Liver (tissue), 9 donors: ENCODE data around the gene ERI2. TPM values are rescaled to one million over a fixed set of nuclear protein-coding genes. Genes with fewer than 3 reads are reported as not detected.

Experiments
- DNase-seq: peaks from one replicate; pipeline ENCODE4 v3.0.0-alpha.2; 2017; ENCODE audit warnings: low spot score
- H3K27ac ChIP-seq, 2 donors: one replicate each; pipeline ENCODE4 v1.7.0; 2013; ENCODE audit warnings: inconsistent platforms in 2 of 2, low read length in 2 of 2, control low read depth in 1 of 2, low read depth in 1 of 2, mild to moderate bottlenecking in 1 of 2
- H3K27me3 ChIP-seq, 4 donors: one replicate each; pipeline versions ENCODE4 v1.6.1 to v1.7.0; 2013; ENCODE audit warnings: low read length in 3 of 4, inconsistent platforms in 1 of 4, mild to moderate bottlenecking in 1 of 4, moderate library complexity in 1 of 4; ENCODE audit not compliant: control insufficient read depth in 4 of 4, insufficient read depth in 4 of 4
- H3K36me3 ChIP-seq, 4 donors: one replicate each; pipeline versions ENCODE4 v1.6.1 to v1.7.0; 2013; ENCODE audit warnings: low read length in 3 of 4, mild to moderate bottlenecking in 3 of 4, low read depth in 1 of 4, moderate library complexity in 1 of 4; ENCODE audit not compliant: control insufficient read depth in 4 of 4, insufficient read depth in 3 of 4
- H3K4me1 ChIP-seq, 4 donors: one replicate each; pipeline versions ENCODE4 v1.6.1 to v1.7.0; 2013; ENCODE audit warnings: low read length in 3 of 4, mild to moderate bottlenecking in 3 of 4, moderate library complexity in 1 of 4; ENCODE audit not compliant: control insufficient read depth in 4 of 4, insufficient read depth in 4 of 4
- H3K4me3 ChIP-seq, 3 donors: one replicate each; pipeline versions ENCODE4 v1.6.1 to v1.7.0; 2013; ENCODE audit warnings: low read length in 3 of 3, control low read depth in 1 of 3, low read depth in 1 of 3, mild to moderate bottlenecking in 1 of 3
- H3K9ac ChIP-seq, 2 donors: one replicate each; pipeline ENCODE4 v1.7.0; 2013; ENCODE audit warnings: low read length in 2 of 2, mild to moderate bottlenecking in 2 of 2, moderate library complexity in 2 of 2, control low read depth in 1 of 2, low read depth in 1 of 2
- H3K9me3 ChIP-seq, 4 donors: one replicate each; pipeline versions ENCODE4 v1.6.1 to v1.7.0; 2013; ENCODE audit warnings: low read length in 3 of 4; ENCODE audit not compliant: control insufficient read depth in 4 of 4
- ATF3 ChIP-seq: IDR thresholded peaks from 2 replicates; pipeline ENCODE4 v1.6.1; 2016; ENCODE audit warnings: antibody characterized with exemption
- CTCF ChIP-seq: fragments of 150-350 bp; IDR thresholded peaks from 2 replicates; pipeline ENCODE4 v1.5.1; 2017; ENCODE audit warnings: improper control_type of control experiment, low read depth, low read length; ENCODE audit not compliant: missing input control
- EGR1 ChIP-seq, 2 donors: IDR thresholded peaks; 2 replicates each; pipeline ENCODE4 v1.6.1; 2016 to 2018; ENCODE audit warnings: antibody characterized with exemption in 2 of 2, low read depth in 2 of 2
- FOXA1 ChIP-seq: IDR thresholded peaks from 2 replicates; pipeline ENCODE4 v1.6.1; 2016; ENCODE audit warnings: antibody characterized with exemption
- FOXA2 ChIP-seq: IDR thresholded peaks from 2 replicates; pipeline ENCODE4 v1.6.1; 2016; ENCODE audit warnings: antibody characterized with exemption
- GABPA ChIP-seq, 2 donors: IDR thresholded peaks in 1 of 2; conservative IDR thresholded peaks in 1 of 2; 2 replicates each; pipeline ENCODE4 v1.6.1; 2016; ENCODE audit warnings: antibody characterized with exemption in 2 of 2, mild to moderate bottlenecking in 1 of 2, moderate library complexity in 1 of 2
- HNF4A ChIP-seq, 2 donors: conservative IDR thresholded peaks; 2 replicates each; pipeline ENCODE4 v1.6.1; 2016; ENCODE audit warnings: antibody characterized with exemption in 2 of 2, mild to moderate bottlenecking in 2 of 2
- HNF4G ChIP-seq: IDR thresholded peaks from 2 replicates; pipeline ENCODE4 v1.6.1; 2016; ENCODE audit warnings: antibody characterized with exemption
- JUND ChIP-seq, 2 donors: IDR thresholded peaks; 2 replicates each; pipeline ENCODE4 v1.6.1; 2016; ENCODE audit warnings: antibody characterized with exemption in 2 of 2
- MAX ChIP-seq: IDR thresholded peaks from 2 replicates; pipeline ENCODE4 v1.6.1; 2016; ENCODE audit warnings: antibody characterized with exemption
- NR2F2 ChIP-seq: IDR thresholded peaks from 2 replicates; pipeline ENCODE4 v1.6.1; 2016; ENCODE audit warnings: antibody characterized with exemption
- RAD21 ChIP-seq, 2 donors: IDR thresholded peaks; 2 replicates each; pipeline ENCODE4 v1.6.1; 2016; ENCODE audit warnings: antibody characterized with exemption in 2 of 2, mild to moderate bottlenecking in 2 of 2
- SP1 ChIP-seq: IDR thresholded peaks from 2 replicates; pipeline ENCODE4 v1.6.1; 2018; ENCODE audit warnings: antibody characterized with exemption, mild to moderate bottlenecking
- TAF1 ChIP-seq: conservative IDR thresholded peaks from 2 replicates; pipeline ENCODE4 v1.6.1; 2016; ENCODE audit warnings: antibody characterized with exemption, mild to moderate bottlenecking
- YY1 ChIP-seq: IDR thresholded peaks from 2 replicates; pipeline ENCODE4 v1.6.1; 2016; ENCODE audit warnings: antibody characterized with exemption, mild to moderate bottlenecking
- ZBTB33 ChIP-seq: IDR thresholded peaks from 2 replicates; pipeline ENCODE4 v1.6.1; 2016; ENCODE audit warnings: antibody characterized with exemption
- WGBS: extraction: QIAGEN DNeasy Blood & Tissue Kit; methylation state at CpG from one replicate; pipeline ENCODE4 v1.1.7; 2013; 5-methylcytosine and 5-hydroxymethylcytosine counted together
- polyA plus RNA-seq, 2 donors: library from polyadenylated mRNA; stranded (reverse) in 1 of 2; unstranded in 1 of 2; fragments of 200-250 nt in 1 of 2; fragments of >200 nt in 1 of 2; fragmentation: Nextera tagmentation in 1 of 2; extraction: Ambion mirVana in 1 of 2; gene quantifications; one replicate each; pipeline versions ENCODE4 v1.2.1 to v1.2.3, GENCODE V29; 2013 to 2015
- total RNA-seq, 2 donors: library from RNA; depleted of rRNA; stranded (reverse); fragments of >200 nt; gene quantifications; one replicate each; pipeline ENCODE4 v1.2.3, GENCODE V29; 2014
- donor health status: healthy.
- donor health status: healthy.
- donor health status: healthy.
- donor health status: healthy.
- donor health status: healthy.

ERI2 gene
- total and polyA plus RNA-seq, 4 donors = 8.8 to 79.1 (median 19.1) TPM

- DNase-seq = no peak
- Histone ChIP-seq H3K4me3 (no peak overlapping the region), H3K9ac (no peak overlapping the region), H3K9me3 (no peaks in the 10 kb centered on the region), H3K36me3 (peaks cover 0 to 36% (median 31%) of the 10 kb centered on the region in 4 donors), H3K27ac (no peak overlapping the region), H3K4me1 (peaks cover 7 to 13% (median 11%) of the 10 kb centered on the region in 4 donors), H3K27me3 (no peaks in the 10 kb centered on the region)
- TF ChIP-seq NR2F2 (no peak), CTCF (peak; percentile 31), GABPA (IDR thresholded peaks at IDR 0.05 in 1 of 2, conservative IDR thresholded peaks at IDR 0.05 in 1 of 2) (no peak), FOXA1 (no peak), RAD21 (IDR thresholded peaks at IDR 0.05) (peak; percentile 67 to 79), ATF3 (no peak), HNF4G (no peak), MAX (no peak), YY1 (no peak), SP1 (no peak), HNF4A (conservative IDR thresholded peaks at IDR 0.05) (no peak), TAF1 (no peak), FOXA2 (no peak)
- 78% methylated on average over 2 of the region's 2 CpGs for WGBS
Observed at GRCh38 chr16:20799599-20799998, 6.7 kb downstream of the ERI2 start.

- Histone ChIP-seq H3K9me3 (no peaks in the 10 kb centered on the region), H3K36me3 (peaks cover 0 to 43% (median 37%) of the 10 kb centered on the region in 4 donors), H3K9ac (no peak overlapping the region), H3K27ac (no peak overlapping the region), H3K27me3 (no peaks in the 10 kb centered on the region), H3K4me3 (no peak overlapping the region), H3K4me1 (peaks cover 2 to 3% (median 3%) of the 10 kb centered on the region in 4 donors)
- DNase-seq = no peak
- TF ChIP-seq HNF4G (no peak), FOXA2 (no peak)
- WGBS = 48% methylated on average over 2 of the region's 2 CpGs
Observed at GRCh38 chr16:20798364-20798763, 7.9 kb downstream of the ERI2 start.

- no peaks in the 10 kb centered on the region for H3K9me3 ChIP-seq
- DNase-seq = no peak
Observed at GRCh38 chr16:20791923-20792612, 14.2 kb downstream of the ERI2 start.

More at GRCh38 chr16:20791923-20792612, 14.2 kb downstream of the ERI2 start:
- Histone ChIP-seq H3K9ac (no peak overlapping the region), H3K36me3 (peaks cover 0 to 48% (median 33%) of the 10 kb centered on the region in 4 donors), H3K27ac (no peak overlapping the region), H3K4me1 (no peaks in the 10 kb centered on the region), H3K4me3 (no peak overlapping the region), H3K27me3 (no peaks in the 10 kb centered on the region)
- TF ChIP-seq JUND (IDR thresholded peaks at IDR 0.05) (no peak), ZBTB33 (no peak), RAD21 (IDR thresholded peaks at IDR 0.05) (no peak), ATF3 (no peak), EGR1 (IDR thresholded peaks at IDR 0.05; ENCODE audit: low read depth in 2 of 2) (no peak), NR2F2 (no peak), MAX (no peak)
- 93% methylated on average over 5 of the region's 5 CpGs for WGBS
